COLO829 (cell line): ENCODE measurements around the gene KIF1C.

Experiments used
- DNase-seq: peaks from one replicate; pipeline ENCODE4 v3.0.0; 2012; ENCODE audit warnings: low spot score

KIF1C gene

GRCh38 chr17:4997302-4998026 lies at the start of gene KIF1C, which contains the start of gene INCA1:
Gene KIF1C, plus strand, starts transcription at chr17:4997950. Its CDS starts 2,297 bp downstream, at chr17:5000247.
Gene INCA1, minus strand, starts transcription at chr17:4997522. Its CDS starts 3,085 bp downstream, at chr17:4994437.
- DNase-seq: peak; percentile 92

GRCh38 chr17:4948166-4948930 lies 49.4 kb upstream of the KIF1C start, which contains the start of gene PFN1:
Gene PFN1, minus strand, starts transcription at chr17:4948530. Its CDS starts 136 bp downstream, at chr17:4948394.
- DNase-seq: peak; percentile 86

GRCh38 chr17:4948931-4949320 lies 48.8 kb upstream of the KIF1C start:
- DNase-seq: peak; percentile 88

- no peak for DNase-seq
Observed at GRCh38 chr17:4949321-4950074, 48.3 kb upstream of the KIF1C start.

- no peak for DNase-seq
Observed at GRCh38 chr17:4950075-4950745, 47.5 kb upstream of the KIF1C start.

GRCh38 chr17:4950746-4951204 lies 47.0 kb upstream of the KIF1C start, which contains the start of gene ENO3:
Gene ENO3, plus strand, starts transcription at chr17:4951119. Its CDS starts 711 bp downstream, at chr17:4951830.
- no peak for DNase-seq

- DNase-seq: no peak
Observed at GRCh38 chr17:4951486-4951885, 46.3 kb upstream of the KIF1C start.

GRCh38 chr17:4953451-4953961 lies 44.2 kb upstream of the KIF1C start:
- DNase-seq: no peak

- no peak for DNase-seq
Observed at GRCh38 chr17:4955091-4955490, 42.7 kb upstream of the KIF1C start.

- no peak for DNase-seq
Observed at GRCh38 chr17:4956493-4957061, 41.2 kb upstream of the KIF1C start.

GRCh38 chr17:4958102-4958501 lies 39.6 kb upstream of the KIF1C start:
- DNase-seq: no peak

GRCh38 chr17:4959261-4959965 lies 38.3 kb upstream of the KIF1C start:
- no peak for DNase-seq

- DNase-seq: no peak
Observed at GRCh38 chr17:4960279-4960922, 37.3 kb upstream of the KIF1C start.

- no peak for DNase-seq
Observed at GRCh38 chr17:4965311-4965986, 32.3 kb upstream of the KIF1C start.

- DNase-seq: peak; percentile 99
Observed at GRCh38 chr17:4966844-4967538, 30.8 kb upstream of the KIF1C start.

GRCh38 chr17:4967539-4968485 lies 29.9 kb upstream of the KIF1C start, which contains the start of gene SPAG7:
Gene SPAG7, minus strand, starts transcription at chr17:4967817. Its CDS starts 13 bp downstream, at chr17:4967804.
- DNase-seq: peak; percentile 97

GRCh38 chr17:4968486-4969046 lies 29.2 kb upstream of the KIF1C start:
- DNase-seq: no peak
